D721Med (cell line): Measurements from ENCODE around the gene SORCS2.

ENCODE experiments used
- DNase-seq: peaks from one replicate; pipeline ENCODE4 v3.0.0; 2011; ENCODE audit warnings: low spot score; ENCODE audit not compliant: insufficient read length
- FAIRE-seq: peaks from 2 replicates; lab custom pipeline; 2011; peaks lifted over from hg19 to GRCh38; lab: Jason Lieb, UNC
- CTCF ChIP-seq: IDR thresholded peaks from 2 replicates; pipeline ENCODE4 v1.5.1; 2012; ENCODE audit warnings: mild to moderate bottlenecking, control low read depth; ENCODE audit not compliant: insufficient read depth; ENCODE audit errors: missing control alignments

Gene SORCS2

DNA sequence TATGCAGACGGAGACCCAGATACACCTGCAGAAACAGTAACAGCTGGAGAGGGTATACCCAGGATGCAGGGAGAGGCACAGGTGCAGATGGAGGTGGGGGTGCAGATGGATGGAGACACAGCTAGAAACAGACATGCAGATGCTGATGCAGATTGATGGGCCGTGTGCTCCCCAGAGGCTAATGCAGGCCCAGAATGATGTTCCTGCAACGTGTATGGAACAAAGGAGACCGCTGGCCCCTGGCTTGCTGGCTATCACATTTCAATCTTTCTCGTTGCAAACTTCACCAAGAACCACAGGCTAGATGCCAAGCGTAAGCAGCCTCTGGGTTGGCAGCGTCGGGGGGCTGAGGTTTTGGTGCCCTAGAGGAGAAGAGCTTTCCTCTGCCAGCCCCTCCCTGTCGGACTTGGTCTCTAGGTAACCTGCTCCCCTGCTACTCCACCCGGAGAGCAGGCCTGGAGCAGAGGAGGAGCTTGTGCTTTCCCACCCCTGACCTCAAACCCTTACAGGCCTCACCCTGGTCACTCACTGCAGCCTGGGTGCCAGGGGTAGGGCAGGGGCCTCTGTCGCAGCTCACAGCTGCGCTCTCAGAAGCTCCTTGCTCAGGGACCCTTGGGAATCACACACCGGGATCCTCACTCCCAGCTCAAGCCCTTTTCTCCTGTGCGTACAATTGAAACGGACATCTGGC lies 311.4 kb downstream of the SORCS2 start:
- FAIRE-seq (no peak), DNase-seq (no peak)
- no peak for TF ChIP-seq CTCF

DNA sequence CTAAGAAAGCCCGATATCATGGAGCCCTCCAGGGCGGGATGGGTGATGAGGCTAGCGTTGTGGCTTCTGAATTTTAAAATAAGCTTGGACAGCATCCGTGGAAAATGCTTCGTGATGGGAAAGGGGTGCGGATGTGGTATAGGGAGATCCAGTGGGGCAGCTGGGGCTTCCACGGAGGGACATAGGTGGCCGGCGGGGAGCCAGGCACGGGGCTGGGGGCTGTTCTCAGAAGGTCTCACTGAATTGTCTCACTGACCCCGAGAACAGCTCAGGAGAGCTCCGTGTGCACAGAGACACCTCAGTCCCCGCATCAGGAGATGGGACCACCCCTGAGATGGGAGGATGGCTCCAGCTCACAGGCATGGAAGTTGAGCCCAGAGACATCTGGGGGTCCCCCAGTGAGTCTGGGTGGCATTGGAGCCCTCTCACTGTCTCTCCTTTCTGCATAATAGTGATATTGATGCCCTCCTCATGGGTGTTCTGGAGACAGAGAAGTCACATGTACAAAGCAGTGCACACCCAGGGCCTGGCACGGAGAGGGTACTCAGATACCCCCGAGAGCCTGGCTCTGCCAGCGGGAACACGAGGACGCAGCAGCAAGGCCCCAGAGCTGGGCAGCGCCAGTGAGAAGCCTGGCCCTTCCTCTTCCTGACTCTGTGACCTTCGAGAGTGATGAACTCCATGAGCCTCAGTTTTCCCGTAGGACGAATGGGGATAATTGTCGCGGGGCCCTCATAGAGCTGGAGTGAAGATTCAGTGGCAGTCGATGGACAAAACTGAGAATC lies 313.0 kb downstream of the SORCS2 start:
- no peak for TF ChIP-seq CTCF
- DNase-seq (no peak), FAIRE-seq (no peak)

- TF ChIP-seq CTCF: no peak
- no peak for DNase-seq
- no peak for FAIRE-seq
Observed at GRCh38 chr4:7506119-7506518, 313.8 kb downstream of the SORCS2 start.

DNA sequence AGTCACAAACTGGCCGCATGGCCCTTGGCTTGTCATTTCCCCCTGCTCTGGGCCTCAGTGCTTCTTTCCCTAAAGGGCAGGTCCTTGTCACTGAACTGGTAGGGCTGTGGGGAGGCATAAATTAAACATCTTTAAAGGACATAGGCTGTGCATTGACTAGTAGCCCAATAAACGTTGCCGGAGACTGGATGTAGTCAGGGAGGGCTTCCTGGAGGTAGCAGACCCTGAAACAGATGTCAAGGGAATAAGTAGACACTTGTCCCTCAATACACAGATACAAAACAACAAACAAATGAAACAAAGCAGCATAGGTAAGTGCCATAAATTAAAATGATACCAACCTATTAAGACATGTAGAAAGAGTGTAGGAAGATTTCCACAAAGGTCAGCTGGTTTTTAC lies 314.2 kb downstream of the SORCS2 start:
- DNase-seq: no peak
- no peak for TF ChIP-seq CTCF
- FAIRE-seq: no peak

DNA sequence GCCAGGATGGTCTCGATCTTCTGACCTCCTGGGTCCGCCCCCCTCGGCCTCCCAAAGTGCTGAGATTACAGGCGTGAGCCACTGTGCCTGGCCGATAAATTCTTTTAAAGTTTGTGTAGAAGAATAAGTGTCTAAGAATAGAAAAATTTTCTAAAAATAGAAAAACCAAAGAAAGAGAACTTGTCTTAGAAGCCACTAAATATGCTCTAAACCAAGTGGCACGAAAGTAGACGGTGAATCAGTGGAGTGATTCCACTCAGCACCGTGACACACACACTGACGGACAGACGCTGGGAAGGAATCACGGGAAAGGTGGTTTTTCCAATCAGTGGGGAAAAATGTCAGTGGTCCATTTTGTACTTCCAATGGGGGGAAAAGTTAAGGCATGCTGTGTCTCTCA lies 315.0 kb downstream of the SORCS2 start:
- FAIRE-seq: no peak
- TF ChIP-seq CTCF: no peak
- DNase-seq: no peak

DNA sequence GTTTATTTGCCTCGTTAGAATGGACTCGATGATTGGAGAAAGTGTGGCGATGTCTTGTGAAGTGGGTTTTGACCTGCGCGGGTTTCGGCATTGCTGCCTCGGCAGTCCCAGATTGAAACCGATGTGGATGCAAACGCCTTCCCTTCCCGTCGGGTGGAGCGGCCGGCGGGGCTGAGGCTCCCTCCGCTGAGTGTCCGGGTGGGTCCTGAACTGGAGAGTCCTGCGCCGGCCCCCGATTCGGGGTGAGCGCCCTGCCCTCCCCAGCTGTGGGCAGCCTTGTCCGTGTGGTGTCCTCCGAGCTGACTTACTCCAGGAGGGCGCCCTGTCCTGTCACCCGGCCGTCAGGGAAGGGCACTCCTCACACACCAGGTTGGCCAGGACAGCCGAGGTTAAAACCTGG lies 317.7 kb downstream of the SORCS2 start:
- DNase-seq: no peak
- FAIRE-seq: no peak
- no peak for TF ChIP-seq CTCF

GRCh38 chr4:7510538-7510937 lies 318.2 kb downstream of the SORCS2 start:
- FAIRE-seq (no peak), DNase-seq (no peak)
- TF ChIP-seq CTCF: no peak
